Colonic mucosa (tissue), 4 donors: ENCODE measurements around the gene MFF. TPM values are rescaled to one million over a fixed set of nuclear protein-coding genes. Genes with fewer than 3 reads are reported as not detected.

Experiments
- DNase-seq: peaks from one replicate; pipeline ENCODE4 v3.0.0-alpha.2; 2020
- H3K27ac ChIP-seq: fragments of 200-600 bp; one replicate; pipeline ENCODE4 v1.8.0; 2021
- H3K27me3 ChIP-seq: fragments of 200-600 bp; one replicate; pipeline ENCODE4 v1.8.0; 2021
- H3K36me3 ChIP-seq: fragments of 200-600 bp; one replicate; pipeline ENCODE4 v1.8.0; 2021
- H3K4me1 ChIP-seq: fragments of 200-600 bp; one replicate; pipeline ENCODE4 v1.8.0; 2021; ENCODE audit warnings: mild to moderate bottlenecking
- H3K4me3 ChIP-seq: fragments of 200-600 bp; one replicate; pipeline ENCODE4 v1.8.0; 2021
- H3K9ac ChIP-seq, 2 donors: one replicate each; pipeline ENCODE4 v1.7.0; 2013; ENCODE audit warnings: control low read depth in 2 of 2, low read depth in 2 of 2, low read length in 2 of 2
- H3K9me3 ChIP-seq: fragments of 200-600 bp; one replicate; pipeline ENCODE4 v1.8.0; 2021
- intact Hi-C: fragments of 100-400 bp; cut with DNase I; formaldehyde crosslinking; loops from one replicate; pipeline ENCODE4 v1.14.1; 2022
- total RNA-seq, 2 donors: library from RNA; stranded (reverse); fragmentation: NEBNext Ultra II Directional in 1 of 2; extraction: Animal tissue kit (Norgen Biotek cat#: 25700) in 1 of 2; gene quantifications; one replicate each; pipeline ENCODE4 v1.2.1, GENCODE V29; 2021
- TF ChIP-seq, protein P1 (sequence below): fragments of 200-600 bp; IDR thresholded peaks from one replicate; pipeline ENCODE4 v1.8.0; 2022; ENCODE audit warnings: antibody characterized with exemption, mild to moderate bottlenecking
- donor health status: healthy.
- donor health status: DM: no; HTN: no; CAD: no.
- donor health status: DM: no; HTN: no; CAD: no.

MFF gene
- total RNA-seq, 2 donors from 2014 or later, result 72.2 to 79.1 TPM

DNA sequence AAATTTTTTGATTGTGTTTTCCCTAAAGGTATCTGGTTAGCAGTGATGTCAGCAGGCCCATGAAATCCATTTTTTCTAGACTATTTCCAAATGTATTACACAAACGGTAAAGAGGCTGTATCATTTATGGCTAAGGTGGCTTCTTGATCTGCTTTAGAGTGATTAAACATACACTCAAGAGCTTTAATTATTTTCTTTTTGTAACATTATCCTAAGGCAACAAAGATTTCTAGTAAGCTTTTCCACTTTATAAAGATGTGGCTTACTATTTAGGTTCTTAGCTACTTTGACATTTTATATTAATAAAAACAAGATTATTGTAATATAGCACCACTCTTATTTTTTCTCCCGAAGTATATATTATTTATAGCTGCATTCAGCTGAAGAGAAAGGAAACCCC, 16.5 kb downstream of the MFF start:
- Histone ChIP-seq H3K4me1 (no peaks in the 10 kb centered on the region), H3K27me3 (no peaks in the 10 kb centered on the region), H3K9me3 (no peaks in the 10 kb centered on the region), H3K36me3 (no peaks in the 10 kb centered on the region), H3K4me3 (no peak overlapping the region), H3K9ac (no peak overlapping the region), H3K27ac (no peak overlapping the region)
- intact Hi-C loops, result no loop called here
- TF ChIP-seq, protein P1, sequence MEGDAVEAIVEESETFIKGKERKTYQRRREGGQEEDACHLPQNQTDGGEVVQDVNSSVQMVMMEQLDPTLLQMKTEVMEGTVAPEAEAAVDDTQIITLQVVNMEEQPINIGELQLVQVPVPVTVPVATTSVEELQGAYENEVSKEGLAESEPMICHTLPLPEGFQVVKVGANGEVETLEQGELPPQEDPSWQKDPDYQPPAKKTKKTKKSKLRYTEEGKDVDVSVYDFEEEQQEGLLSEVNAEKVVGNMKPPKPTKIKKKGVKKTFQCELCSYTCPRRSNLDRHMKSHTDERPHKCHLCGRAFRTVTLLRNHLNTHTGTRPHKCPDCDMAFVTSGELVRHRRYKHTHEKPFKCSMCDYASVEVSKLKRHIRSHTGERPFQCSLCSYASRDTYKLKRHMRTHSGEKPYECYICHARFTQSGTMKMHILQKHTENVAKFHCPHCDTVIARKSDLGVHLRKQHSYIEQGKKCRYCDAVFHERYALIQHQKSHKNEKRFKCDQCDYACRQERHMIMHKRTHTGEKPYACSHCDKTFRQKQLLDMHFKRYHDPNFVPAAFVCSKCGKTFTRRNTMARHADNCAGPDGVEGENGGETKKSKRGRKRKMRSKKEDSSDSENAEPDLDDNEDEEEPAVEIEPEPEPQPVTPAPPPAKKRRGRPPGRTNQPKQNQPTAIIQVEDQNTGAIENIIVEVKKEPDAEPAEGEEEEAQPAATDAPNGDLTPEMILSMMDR, result no peak
- DNase-seq, result no peak

DNA sequence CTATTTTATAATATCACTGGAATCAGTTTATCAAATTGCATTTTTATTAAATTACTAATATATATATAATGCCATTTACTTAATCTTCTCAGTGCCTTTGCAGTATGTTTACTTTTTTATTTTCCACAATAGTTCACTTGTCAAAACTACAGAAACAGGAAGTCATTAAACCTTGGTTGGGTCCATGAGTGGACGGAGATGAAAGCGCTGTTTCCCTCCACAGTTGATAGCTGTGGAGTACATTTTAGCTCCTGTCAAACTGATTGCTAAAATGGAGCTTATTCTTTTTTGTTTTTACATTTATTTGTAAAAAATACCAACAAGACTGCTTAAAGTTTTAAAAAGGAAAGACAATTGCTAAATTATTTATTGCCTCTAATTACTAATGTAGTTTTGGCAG, 19.2 kb downstream of the MFF start:
- Histone ChIP-seq H3K27ac (no peak overlapping the region), H3K9me3 (no peaks in the 10 kb centered on the region), H3K4me1 (no peaks in the 10 kb centered on the region), H3K27me3 (no peaks in the 10 kb centered on the region), H3K9ac (no peak overlapping the region), H3K4me3 (no peak overlapping the region), H3K36me3 (no peaks in the 10 kb centered on the region)
- no peak for DNase-seq
- intact Hi-C loops, result no loop called here
- TF ChIP-seq, protein P1, result no peak

DNA sequence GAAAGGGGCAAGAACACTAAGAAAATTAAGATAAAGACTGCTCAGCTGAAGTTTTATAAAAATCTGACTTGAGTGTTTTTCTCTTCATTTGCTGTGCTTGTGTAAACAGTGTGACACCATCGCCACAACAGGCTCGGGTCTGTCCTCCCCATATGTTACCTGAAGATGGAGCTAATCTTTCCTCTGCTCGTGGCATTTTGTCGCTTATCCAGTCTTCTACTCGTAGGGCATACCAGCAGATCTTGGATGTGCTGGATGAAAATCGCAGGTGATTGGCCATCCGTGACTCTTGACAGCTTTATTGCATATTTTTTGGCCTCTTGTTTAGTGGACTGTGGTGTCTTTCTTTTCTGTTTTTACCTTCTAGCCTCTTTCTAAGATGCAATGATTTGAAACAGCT, 22.1 kb downstream of the MFF start:
- H3K4me1 ChIP-seq, result no peaks in the 10 kb centered on the region
- TF ChIP-seq, protein P1, result no peak
- H3K27ac ChIP-seq, result no peak overlapping the region
- no peak overlapping the region for H3K9ac ChIP-seq
- no peak overlapping the region for H3K4me3 ChIP-seq
- no peaks in the 10 kb centered on the region for H3K9me3 ChIP-seq
- no peaks in the 10 kb centered on the region for H3K36me3 ChIP-seq
- intact Hi-C loops, result no loop called here
- DNase-seq, result no peak
- no peaks in the 10 kb centered on the region for H3K27me3 ChIP-seq

DNA sequence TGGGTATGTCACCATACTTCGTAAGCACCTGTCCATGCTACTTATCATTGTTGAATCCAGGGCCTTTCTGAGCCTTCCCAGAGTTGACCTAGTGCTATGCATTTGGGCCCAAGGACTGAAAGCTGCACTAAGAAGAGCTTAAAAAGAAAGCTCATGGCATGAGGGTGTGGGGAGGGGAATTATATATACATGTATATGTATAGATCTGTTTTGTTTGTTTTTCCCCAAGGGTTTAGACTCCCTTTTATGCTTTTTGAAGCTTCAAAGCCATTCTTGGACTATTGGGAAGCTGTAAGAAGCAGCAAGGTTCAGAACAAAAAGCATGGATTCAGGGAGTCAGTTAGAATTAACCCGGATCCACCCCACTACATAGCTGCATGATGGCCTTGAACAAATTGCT, 23.3 kb downstream of the MFF start:
- H3K27me3 ChIP-seq, result no peaks in the 10 kb centered on the region
- no peak overlapping the region for H3K9ac ChIP-seq
- no peaks in the 10 kb centered on the region for H3K36me3 ChIP-seq
- DNase-seq, result no peak
- H3K9me3 ChIP-seq, result no peaks in the 10 kb centered on the region
- TF ChIP-seq, protein P1, result no peak
- H3K27ac ChIP-seq, result no peak overlapping the region
- no peak overlapping the region for H3K4me3 ChIP-seq
- intact Hi-C loops, result no loop called here
- H3K4me1 ChIP-seq, result no peaks in the 10 kb centered on the region

DNA sequence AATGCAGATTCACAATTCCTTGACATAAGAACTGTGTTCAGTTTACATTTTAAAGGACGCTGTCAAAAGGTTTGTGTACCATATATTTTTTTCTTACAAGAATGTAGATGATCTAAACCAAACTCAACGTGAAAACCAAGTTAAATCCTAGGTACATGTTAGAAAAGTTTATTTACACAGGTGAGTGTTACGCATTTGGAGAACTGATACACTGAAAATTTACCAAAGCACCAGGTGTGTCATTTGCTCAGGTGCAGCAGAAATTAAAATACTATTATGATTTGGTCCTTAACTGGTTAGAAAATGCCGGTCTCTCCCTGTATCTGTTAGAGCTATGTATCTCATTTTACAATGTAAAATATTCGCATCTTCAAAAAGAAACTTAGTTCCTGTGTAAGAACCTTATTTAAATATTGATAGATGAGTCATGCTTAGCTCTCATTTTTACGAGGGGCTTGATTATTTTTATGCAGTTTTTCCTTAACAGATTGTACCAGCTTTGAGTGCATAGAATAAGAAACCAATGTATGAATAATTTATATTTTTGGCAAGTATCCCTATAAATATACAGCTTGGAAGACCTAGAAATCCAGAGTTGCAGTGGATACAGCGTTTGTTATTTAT, 25.1 kb downstream of the MFF start:
- Histone ChIP-seq H3K36me3 (no peaks in the 10 kb centered on the region), H3K27me3 (no peaks in the 10 kb centered on the region), H3K9me3 (no peaks in the 10 kb centered on the region), H3K4me3 (no peak overlapping the region), H3K27ac (no peak overlapping the region), H3K9ac (no peak overlapping the region), H3K4me1 (no peaks in the 10 kb centered on the region)
- no peak for DNase-seq
- intact Hi-C loops, result no loop called here
- TF ChIP-seq, protein P1, result no peak
